A549 treated with GW870086 at 1 μM for 4 hours (cell line): ENCODE measurements around the gene PDSS1. TPM values are rescaled to one million over a fixed set of nuclear protein-coding genes. Genes with fewer than 3 reads are reported as not detected.

ENCODE experiments used
- total RNA-seq: library from RNA; stranded (reverse); fragments of 200-300 nt; extraction: Qiagen RNA extraction; gene quantifications from 5 replicates; pipeline ENCODE4 v1.2.3, GENCODE V29; 2022; ENCODE audit warnings: low read depth

Gene PDSS1
- total RNA-seq, result 14.4 to 18.8 TPM (median 15.9 TPM) in 5 replicates

GRCh38 chr10:26697163-26697921 is at the start of gene PDSS1:
Gene PDSS1, plus strand, starts transcription at chr10:26697701. Its CDS starts 11 bp downstream, at chr10:26697712.

Other genes starting within 250 kb of the PDSS1 start
- 45.6 to 57.2 TPM (median 53.0 TPM) in 5 replicates for gene ABI1, start 163.3 kb downstream of the PDSS1 start, total RNA-seq